SK-N-SH (cell line): Measurements from ENCODE around the gene LONRF3. TPM values are rescaled to one million over a fixed set of nuclear protein-coding genes. Genes with fewer than 3 reads are reported as not detected.

Source experiments
- CTCF ChIA-PET: fragments of 300-600, 350-600 bp; formaldehyde crosslinking; extraction: SDS; loops from one replicate; lab custom pipeline; 2021; lab: Yijun Ruan, JAX
- POLR2A ChIA-PET: fragments of 350-600 bp; sonication (Branson Sonifier 250); formaldehyde crosslinking; extraction: SDS; loops from one replicate; lab custom pipeline; 2020; ENCODE audit warnings: antibody characterized with exemption, inconsistent platforms; lab: Yijun Ruan, JAX
- DNase-seq: peaks from one replicate; pipeline ENCODE4 v3.0.0; 2012
- H2AFZ ChIP-seq: fragments of 200-600 bp; sonication (generic); 2 replicates; pipeline ENCODE4 v1.8.1; 2016; ENCODE audit warnings: antibody characterized with exemption, mild to moderate bottlenecking, low read depth
- H3F3A ChIP-seq: fragments of 200-600 bp; sonication (generic); replicated peaks from 2 replicates; pipeline ENCODE3; 2016; ENCODE audit warnings: antibody characterized with exemption, mild to moderate bottlenecking; ENCODE audit not compliant: insufficient read depth
- H3K27ac ChIP-seq, 2 experiments: fragments of 200-500 bp in 1 of 2; fragments of 200-600 bp in 1 of 2; sonication (Bioruptor generic) in 1 of 2; sonication (generic), shearing (Covaris generic) in 1 of 2; 2 replicates each; pipeline versions ENCODE4 v1.5.1 to v1.6.1; 2014 to 2016; ENCODE audit warnings: low read depth in 2 of 2, inconsistent platforms in 1 of 2, low read length in 1 of 2, mild to moderate bottlenecking in 1 of 2, mixed read lengths in 1 of 2
- H3K27me3 ChIP-seq: fragments of 200-600 bp; sonication (generic), shearing (Covaris generic); 2 replicates; pipeline ENCODE4 v1.6.1; 2016; ENCODE audit warnings: mixed run types; ENCODE audit not compliant: insufficient read depth
- H3K36me3 ChIP-seq, 2 experiments: fragments of 200-500 bp in 1 of 2; fragments of 200-600 bp in 1 of 2; sonication (Bioruptor generic) in 1 of 2; sonication (generic) in 1 of 2; replicated peaks in 1 of 2; 2 replicates each; pipeline versions ENCODE3 to v1.5.1; 2014 to 2016; ENCODE audit warnings: low read length in 1 of 2, mild to moderate bottlenecking in 1 of 2; ENCODE audit not compliant: insufficient read depth in 2 of 2, control insufficient read depth in 1 of 2
- H3K4me1 ChIP-seq, 2 experiments: fragments of 200-500 bp in 1 of 2; fragments of 200-600 bp in 1 of 2; sonication (Bioruptor generic) in 1 of 2; sonication (generic), shearing (Covaris generic) in 1 of 2; 2 replicates each; pipeline versions ENCODE4 v1.5.1 to v1.6.1; 2014 to 2016; ENCODE audit warnings: low read depth in 1 of 2, low read length in 1 of 2, mixed run types in 1 of 2; ENCODE audit not compliant: insufficient read depth in 2 of 2, control insufficient read depth in 1 of 2
- H3K4me2 ChIP-seq: fragments of 200-600 bp; sonication (generic), shearing (Covaris generic); 2 replicates; pipeline ENCODE4 v1.6.1; 2017; ENCODE audit warnings: mixed run types
- H3K4me3 ChIP-seq, 2 experiments: fragments of 200-500 bp in 1 of 2; fragments of 200-600 bp in 1 of 2; sonication (Bioruptor generic) in 1 of 2; sonication (generic), shearing (Covaris generic) in 1 of 2; 2 replicates each; pipeline versions ENCODE4 v1.5.1 to v1.8.1; 2014 to 2016; ENCODE audit warnings: low read depth in 2 of 2, inconsistent platforms in 1 of 2, low read length in 1 of 2, mild to moderate bottlenecking in 1 of 2, mixed read lengths in 1 of 2, moderate library complexity in 1 of 2
- H3K79me2 ChIP-seq: fragments of 200-600 bp; sonication (generic); 2 replicates; pipeline ENCODE4 v1.8.1; 2017; ENCODE audit warnings: mild to moderate bottlenecking; ENCODE audit not compliant: insufficient read depth
- H3K9ac ChIP-seq: fragments of 200-600 bp; sonication (generic); 2 replicates; pipeline ENCODE4 v1.6.1; 2017; ENCODE audit warnings: mixed run types
- H3K9me2 ChIP-seq: fragments of 200-600 bp; sonication (generic); 2 replicates; pipeline ENCODE4 v1.6.1; 2017; ENCODE audit warnings: mixed run types
- H3K9me3 ChIP-seq: fragments of 200-600 bp; sonication (generic); 2 replicates; pipeline ENCODE4 v1.6.1; 2017; ENCODE audit warnings: mixed run types, mild to moderate bottlenecking, moderate library complexity
- H4K20me1 ChIP-seq: fragments of 200-600 bp; sonication (generic); 2 replicates; pipeline ENCODE4 v1.6.1; 2017; ENCODE audit warnings: mild to moderate bottlenecking, mixed run types; ENCODE audit not compliant: insufficient read depth
- ELF1 ChIP-seq: IDR thresholded peaks from 2 replicates; pipeline ENCODE4 v1.4.0; 2012
- EP300 ChIP-seq, 2 experiments: IDR thresholded peaks; 2 replicates each; pipeline versions ENCODE4 v1.4.0 to v1.6.1; 2012; ENCODE audit warnings: borderline replicate concordance in 1 of 2, low read depth in 1 of 2, low read length in 1 of 2
- FOSL2 ChIP-seq: IDR thresholded peaks from 2 replicates; pipeline ENCODE4 v1.4.0; 2012; ENCODE audit warnings: low read depth, mild to moderate bottlenecking, moderate library complexity, borderline replicate concordance
- FOXM1 ChIP-seq: IDR thresholded peaks from 2 replicates; pipeline ENCODE4 v1.4.0; 2012; ENCODE audit warnings: low read depth, mild to moderate bottlenecking
- GABPA ChIP-seq: IDR thresholded peaks from 2 replicates; pipeline ENCODE4 v1.4.0; 2012; ENCODE audit warnings: low read depth, mild to moderate bottlenecking
- GATA2 ChIP-seq: sonication (generic); formaldehyde crosslinking; IDR thresholded peaks from 2 replicates; pipeline ENCODE4 v1.5.0; 2020; ENCODE audit warnings: mild to moderate bottlenecking, missing genetic modification reagents
- IRF3 ChIP-seq: fragments of 150-350 bp; IDR thresholded peaks from 2 replicates; pipeline ENCODE4 v1.6.1; 2016; ENCODE audit warnings: mild to moderate bottlenecking, low read depth, low read length
- JUND ChIP-seq: IDR thresholded peaks from 2 replicates; pipeline ENCODE4 v1.4.0; 2012
- MAX ChIP-seq: IDR thresholded peaks from 2 replicates; pipeline ENCODE4 v1.4.0; 2012; ENCODE audit warnings: low read depth
- MEF2A ChIP-seq: IDR thresholded peaks from 2 replicates; pipeline ENCODE4 v1.4.0; 2012; ENCODE audit warnings: low read depth, borderline replicate concordance
- MXI1 ChIP-seq: IDR thresholded peaks from 2 replicates; pipeline ENCODE4 v1.6.1; 2012; ENCODE audit warnings: mild to moderate bottlenecking, low read depth, low read length, improper control_type of control experiment
- NFIC ChIP-seq: IDR thresholded peaks from 2 replicates; pipeline ENCODE4 v1.4.0; 2012; ENCODE audit warnings: borderline replicate concordance
- NRF1 ChIP-seq: IDR thresholded peaks from 2 replicates; pipeline ENCODE4 v1.6.1; 2012; ENCODE audit warnings: low read depth, mild to moderate bottlenecking, low read length
- PBX3 ChIP-seq: IDR thresholded peaks from 2 replicates; pipeline ENCODE4; 2012
- POLR2AphosphoS5 ChIP-seq: IDR thresholded peaks from 2 replicates; pipeline ENCODE4 v1.6.1; 2012; ENCODE audit warnings: low read depth, low read length
- RAD21 ChIP-seq: IDR thresholded peaks from 2 replicates; pipeline ENCODE4 v1.6.1; 2012; ENCODE audit warnings: mild to moderate bottlenecking, low read length
- RFX5 ChIP-seq: IDR thresholded peaks from 2 replicates; pipeline ENCODE4 v1.6.1; 2012; ENCODE audit warnings: mild to moderate bottlenecking, improper control_type of control experiment, low read length
- RXRA ChIP-seq: IDR thresholded peaks from 2 replicates; pipeline ENCODE4 v1.4.0; 2012; ENCODE audit warnings: low read depth, mild to moderate bottlenecking, borderline replicate concordance
- TAF1 ChIP-seq: IDR thresholded peaks from 2 replicates; pipeline ENCODE4 v1.6.1; 2012; ENCODE audit warnings: low read depth, mild to moderate bottlenecking, low read length, moderate library complexity, borderline replicate concordance
- USF1 ChIP-seq: IDR thresholded peaks from 2 replicates; pipeline ENCODE4 v1.4.0; 2012; ENCODE audit warnings: low read depth, borderline replicate concordance
- USF2 ChIP-seq: fragments of 150-350 bp; IDR thresholded peaks from 2 replicates; pipeline ENCODE4 v1.6.1; 2017; ENCODE audit warnings: antibody characterized with exemption, low read length, low read depth, borderline replicate concordance
- YY1 ChIP-seq: IDR thresholded peaks from 2 replicates; pipeline ENCODE4 v1.4.0; 2012; ENCODE audit warnings: low read depth, mild to moderate bottlenecking
- WGBS: methylation state at CpG from one replicate; pipeline ENCODE4 v1.1.6; 2017; ENCODE audit warnings: low lambda C conversion rate; 5-methylcytosine and 5-hydroxymethylcytosine counted together
- polyA plus RNA-seq, 3 experiments: library from polyadenylated mRNA; depleted of rRNA; stranded (reverse); fragments of >200 nt; gene quantifications; 2 replicates each; pipeline ENCODE4 v1.2.3, GENCODE V29; 2012

LONRF3 gene
- polyA plus RNA-seq, 1 of the 3 experiments (the other 2 are of a cell fraction), result 0.07 TPM

GRCh38 chrX:118961866-118962560 lies 12.4 kb upstream of the LONRF3 start:
- Histone ChIP-seq H3F3A (no peaks in the 10 kb centered on the region), H4K20me1 (no peaks in the 10 kb centered on the region), H3K9me2 (no peaks in the 10 kb centered on the region), H3K27me3 (peaks cover 35% of the 10 kb centered on the region; the same call in 1 of the 2 replicates), H3K79me2 (no peaks in the 10 kb centered on the region), H3K9ac (no peak overlapping the region), H3K27ac (no peak overlapping the region), H3K4me1 (no peaks in the 10 kb centered on the region), H3K36me3 (no peaks in the 10 kb centered on the region), H3K4me2 (no peak overlapping the region), H3K4me3 (no peak overlapping the region), H2AFZ (no peak overlapping the region), H3K9me3 (no peaks in the 10 kb centered on the region)
- WGBS, result 1% methylated on average over 4 of the region's 4 CpGs
- TF ChIP-seq RXRA, result no peak
- TF ChIP-seq NRF1, result no peak
- TF ChIP-seq GABPA, result no peak
- no peak for TF ChIP-seq NFIC
- no peak for TF ChIP-seq POLR2AphosphoS5
- no peak for TF ChIP-seq PBX3
- no peak for TF ChIP-seq IRF3
- no peak for TF ChIP-seq MXI1
- TF ChIP-seq USF1, result no peak
- TF ChIP-seq GATA2, result no peak
- ChIA-PET CTCF (no interaction called here), POLR2A (no interaction called here)
- DNase-seq, result no peak

- POLR2A ChIA-PET, result no interaction called here
- no peak overlapping the region for H3K4me3 ChIP-seq
- CTCF ChIA-PET, result no interaction called here
- TF ChIP-seq RFX5 (no peak), RAD21 (no peak), ELF1 (no peak), FOXM1 (no peak), USF2 (no peak), EP300 (IDR thresholded peaks at IDR 0.05; ENCODE audit: borderline replicate concordance in 1 of 2, low read depth in 1 of 2, low read length in 1 of 2) (no peak), TAF1 (no peak), RXRA (no peak), NFIC (no peak), JUND (no peak), NRF1 (no peak), MAX (no peak), FOSL2 (no peak), MEF2A (no peak), YY1 (no peak), GABPA (no peak)
Observed at GRCh38 chrX:118963159-118963558, 11.3 kb upstream of the LONRF3 start.

More at GRCh38 chrX:118963159-118963558, 11.3 kb upstream of the LONRF3 start:
- no peak for DNase-seq
- Histone ChIP-seq H4K20me1 (no peaks in the 10 kb centered on the region), H2AFZ (no peak overlapping the region), H3K79me2 (no peaks in the 10 kb centered on the region), H3K9me3 (no peaks in the 10 kb centered on the region), H3K9me2 (no peaks in the 10 kb centered on the region), H3K27ac (no peak overlapping the region), H3K4me2 (no peak overlapping the region), H3K27me3 (peaks cover 39% of the 10 kb centered on the region; the same call in 1 of the 2 replicates), H3K9ac (no peak overlapping the region), H3K36me3 (no peaks in the 10 kb centered on the region), H3K4me1 (no peaks in the 10 kb centered on the region), H3F3A (no peaks in the 10 kb centered on the region)
- WGBS, result 14% methylated on average over 2 of the region's 2 CpGs
